ENCODE data around the gene BCL11A. TPM values are rescaled to one million over a fixed set of nuclear protein-coding genes. Genes with fewer than 3 reads are reported as not detected.

Gene BCL11A
- polyA plus RNA-seq, 1 donor from 2014 or later: 44.0 TPM

- TF ChIP-seq POLR2AphosphoS5 (IDR thresholded peaks at IDR 0.05) (peak; percentile 3), SMC3 (conservative IDR thresholded peaks at IDR 0.05; ENCODE audit: poor library complexity) (no peak)
- H3K4me2 ChIP-seq (ENCODE audit: low read length): peak overlapping the region; percentile 27
- peak overlapping the region; percentile 93 for H3K4me3 ChIP-seq (ENCODE audit: low read length)
- H3K9ac ChIP-seq (ENCODE audit: low read length): peak overlapping the region; percentile 98
- no peaks in the 10 kb centered on the region for H3K9me3 ChIP-seq (ENCODE audit: low read length)
- H3K27me3 ChIP-seq (ENCODE audit: insufficient read depth, low read depth, low read length): peaks cover 48% of the 10 kb centered on the region
- H2AFZ ChIP-seq (ENCODE audit: low read depth, low read length): no peak overlapping the region
- no peaks in the 10 kb centered on the region for H4K20me1 ChIP-seq (ENCODE audit: insufficient read depth)
- H3F3A ChIP-seq (ENCODE audit: insufficient read depth, low read length, poor library complexity, severe bottlenecking): peaks cover 2% of the 10 kb centered on the region
- H3K79me2 ChIP-seq (replicated peaks; ENCODE audit: insufficient read depth, low read length): peaks cover 17% of the 10 kb centered on the region
- H3K36me3 ChIP-seq (ENCODE audit: insufficient read depth, low read length): no peaks in the 10 kb centered on the region
- H3K9me2 ChIP-seq (ENCODE audit: insufficient read depth, low read length): no peaks in the 10 kb centered on the region
- no peak overlapping the region for H3K27ac ChIP-seq (ENCODE audit: low read length)
Measured at GRCh38 chr2:60556576-60557485, 3.4 kb upstream of the BCL11A start.

DNA sequence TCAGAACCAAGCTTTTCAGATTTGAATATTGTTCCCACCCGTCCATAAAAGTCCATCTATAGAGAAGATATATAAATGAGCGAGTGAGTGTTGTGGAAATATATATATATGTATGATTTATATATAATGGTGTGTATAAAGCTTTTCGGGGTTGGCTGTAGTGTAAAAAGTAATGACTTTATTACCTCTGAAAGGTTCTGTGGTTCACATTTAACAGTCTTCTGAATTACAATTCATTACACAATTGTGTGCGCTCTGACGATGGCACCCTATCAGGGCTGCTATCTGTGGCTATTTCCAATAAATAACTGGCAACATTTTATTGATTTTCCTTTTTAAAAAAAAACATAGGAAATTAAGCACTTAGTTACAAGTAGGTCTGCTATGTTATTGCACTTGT is 2.7 kb upstream of the BCL11A start:
- peak; percentile 4 for TF ChIP-seq POLR2AphosphoS5 (IDR thresholded peaks at IDR 0.05)
- no peak for TF ChIP-seq MXI1 (conservative IDR thresholded peaks at IDR 0.05; ENCODE audit: poor library complexity, severe bottlenecking)
- Histone ChIP-seq H3K36me3 (ENCODE audit: insufficient read depth, low read length) (no peaks in the 10 kb centered on the region), H2AFZ (ENCODE audit: low read depth, low read length) (no peak overlapping the region), H3K27me3 (ENCODE audit: insufficient read depth, low read depth, low read length) (peaks cover 48% of the 10 kb centered on the region), H3K27ac (ENCODE audit: low read length) (no peak overlapping the region), H4K20me1 (ENCODE audit: insufficient read depth) (no peaks in the 10 kb centered on the region), H3K79me2 (replicated peaks; ENCODE audit: insufficient read depth, low read length) (peaks cover 23% of the 10 kb centered on the region), H3F3A (ENCODE audit: insufficient read depth, low read length, poor library complexity, severe bottlenecking) (peaks cover 2% of the 10 kb centered on the region), H3K9me3 (ENCODE audit: low read length) (no peaks in the 10 kb centered on the region), H3K4me3 (ENCODE audit: low read length) (peak overlapping the region; percentile 93), H3K9ac (ENCODE audit: low read length) (peak overlapping the region; percentile 98), H3K9me2 (ENCODE audit: insufficient read depth, low read length) (no peaks in the 10 kb centered on the region), H3K4me2 (ENCODE audit: low read length) (peak overlapping the region; percentile 27)

- H3K36me3 ChIP-seq (ENCODE audit: insufficient read depth, low read length): no peaks in the 10 kb centered on the region
- peak overlapping the region; percentile 93 for H3K4me3 ChIP-seq (ENCODE audit: low read length)
- peaks cover 27% of the 10 kb centered on the region for H3K79me2 ChIP-seq (replicated peaks; ENCODE audit: insufficient read depth, low read length)
- H3F3A ChIP-seq (ENCODE audit: insufficient read depth, low read length, poor library complexity, severe bottlenecking): peaks cover 2% of the 10 kb centered on the region
- H4K20me1 ChIP-seq (ENCODE audit: insufficient read depth): no peaks in the 10 kb centered on the region
- TF ChIP-seq, protein P1, sequence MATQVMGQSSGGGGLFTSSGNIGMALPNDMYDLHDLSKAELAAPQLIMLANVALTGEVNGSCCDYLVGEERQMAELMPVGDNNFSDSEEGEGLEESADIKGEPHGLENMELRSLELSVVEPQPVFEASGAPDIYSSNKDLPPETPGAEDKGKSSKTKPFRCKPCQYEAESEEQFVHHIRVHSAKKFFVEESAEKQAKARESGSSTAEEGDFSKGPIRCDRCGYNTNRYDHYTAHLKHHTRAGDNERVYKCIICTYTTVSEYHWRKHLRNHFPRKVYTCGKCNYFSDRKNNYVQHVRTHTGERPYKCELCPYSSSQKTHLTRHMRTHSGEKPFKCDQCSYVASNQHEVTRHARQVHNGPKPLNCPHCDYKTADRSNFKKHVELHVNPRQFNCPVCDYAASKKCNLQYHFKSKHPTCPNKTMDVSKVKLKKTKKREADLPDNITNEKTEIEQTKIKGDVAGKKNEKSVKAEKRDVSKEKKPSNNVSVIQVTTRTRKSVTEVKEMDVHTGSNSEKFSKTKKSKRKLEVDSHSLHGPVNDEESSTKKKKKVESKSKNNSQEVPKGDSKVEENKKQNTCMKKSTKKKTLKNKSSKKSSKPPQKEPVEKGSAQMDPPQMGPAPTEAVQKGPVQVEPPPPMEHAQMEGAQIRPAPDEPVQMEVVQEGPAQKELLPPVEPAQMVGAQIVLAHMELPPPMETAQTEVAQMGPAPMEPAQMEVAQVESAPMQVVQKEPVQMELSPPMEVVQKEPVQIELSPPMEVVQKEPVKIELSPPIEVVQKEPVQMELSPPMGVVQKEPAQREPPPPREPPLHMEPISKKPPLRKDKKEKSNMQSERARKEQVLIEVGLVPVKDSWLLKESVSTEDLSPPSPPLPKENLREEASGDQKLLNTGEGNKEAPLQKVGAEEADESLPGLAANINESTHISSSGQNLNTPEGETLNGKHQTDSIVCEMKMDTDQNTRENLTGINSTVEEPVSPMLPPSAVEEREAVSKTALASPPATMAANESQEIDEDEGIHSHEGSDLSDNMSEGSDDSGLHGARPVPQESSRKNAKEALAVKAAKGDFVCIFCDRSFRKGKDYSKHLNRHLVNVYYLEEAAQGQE (IDR thresholded peaks at IDR 0.05; ENCODE audit: borderline replicate concordance): peak; percentile 8
- no peak for TF ChIP-seq POLR2AphosphoS5 (IDR thresholded peaks at IDR 0.05)
- no peak for TF ChIP-seq TAF1 (IDR thresholded peaks at IDR 0.05; ENCODE audit: low read depth)
- no peak for TF ChIP-seq EP300 (conservative IDR thresholded peaks at IDR 0.05; ENCODE audit: poor library complexity, severe bottlenecking)
- TF ChIP-seq RAD21 (conservative IDR thresholded peaks at IDR 0.05): no peak
- H3K27ac ChIP-seq (ENCODE audit: low read length): peak overlapping the region; percentile 95
- H2AFZ ChIP-seq (ENCODE audit: low read depth, low read length): no peak overlapping the region
- H3K9ac ChIP-seq (ENCODE audit: low read length): peak overlapping the region; percentile 98
- H3K9me2 ChIP-seq (ENCODE audit: insufficient read depth, low read length): no peaks in the 10 kb centered on the region
- H3K9me3 ChIP-seq (ENCODE audit: low read length): no peaks in the 10 kb centered on the region
- H3K4me2 ChIP-seq (ENCODE audit: low read length): peak overlapping the region; percentile 88
- H3K27me3 ChIP-seq (ENCODE audit: insufficient read depth, low read depth, low read length): peaks cover 48% of the 10 kb centered on the region
Measured at GRCh38 chr2:60555783-60556139, 2.3 kb upstream of the BCL11A start.
